CD14-positive monocyte (primary cell): Measurements from ENCODE around the gene COLEC11. TPM values are rescaled to one million over a fixed set of nuclear protein-coding genes. Genes with fewer than 3 reads are reported as not detected.

Source experiments
- DNase-seq, 3 donors: peaks; one replicate each; pipeline ENCODE4 v3.0.0-alpha.2; 2011 to 2022
- H2AFZ ChIP-seq: 2 replicates; pipeline ENCODE4 v1.6.0; 2012; ENCODE audit warnings: mild to moderate bottlenecking, low read depth, low read length, inconsistent platforms; ENCODE audit not compliant: insufficient read depth, poor library complexity, severe bottlenecking
- H3K27ac ChIP-seq, 2 donors: 1 replicate in 1 of 2; 2 replicates in 1 of 2; pipeline ENCODE4 v1.5.1; 2012 to 2013; ENCODE audit warnings: low read length in 2 of 2, control low read depth in 1 of 2, inconsistent platforms in 1 of 2, low read depth in 1 of 2, mild to moderate bottlenecking in 1 of 2
- H3K27me3 ChIP-seq, 2 donors: one replicate each; pipeline versions ENCODE4 v1.6.0 to v1.6.1; 2011 to 2013; ENCODE audit warnings: low read length in 2 of 2; ENCODE audit not compliant: control insufficient read depth in 2 of 2, insufficient read depth in 2 of 2
- H3K36me3 ChIP-seq, 2 donors: replicated peaks in 1 of 2; 1 replicate in 1 of 2; 2 replicates in 1 of 2; pipeline versions ENCODE4 v1.5.1 to v1.6.1; 2012 to 2013; ENCODE audit warnings: low read length in 2 of 2, control low read depth in 1 of 2, inconsistent platforms in 1 of 2, mild to moderate bottlenecking in 1 of 2; ENCODE audit not compliant: insufficient read depth in 2 of 2, control insufficient read depth in 1 of 2
- H3K4me1 ChIP-seq, 2 donors: 1 replicate in 1 of 2; 2 replicates in 1 of 2; pipeline versions ENCODE4 v1.5.1 to v1.6.1; 2012 to 2013; ENCODE audit warnings: low read length in 2 of 2, control low read depth in 1 of 2, inconsistent platforms in 1 of 2, mild to moderate bottlenecking in 1 of 2, moderate library complexity in 1 of 2; ENCODE audit not compliant: insufficient read depth in 2 of 2, control insufficient read depth in 1 of 2
- H3K4me2 ChIP-seq: replicated peaks from 2 replicates; pipeline ENCODE3; 2012; ENCODE audit warnings: low read length, moderate library complexity, mild to moderate bottlenecking; ENCODE audit not compliant: poor library complexity, severe bottlenecking; ENCODE audit errors: extremely low read depth
- H3K4me3 ChIP-seq, 3 experiments: fragments of 200-600 bp in 1 of 3; sonication (generic) in 1 of 3; replicated peaks in 1 of 3; 1 replicate in 2 of 3; 2 replicates in 1 of 3; pipeline ENCODE4 v1.5.1; 2011 to 2013; ENCODE audit warnings: low read length in 3 of 3, mild to moderate bottlenecking in 3 of 3, control low read depth in 2 of 3, low read depth in 2 of 3, inconsistent platforms in 1 of 3, moderate library complexity in 1 of 3
- H3K79me2 ChIP-seq: 2 replicates; pipeline ENCODE4 v1.6.0; 2012; ENCODE audit warnings: mild to moderate bottlenecking, control low read depth, inconsistent platforms, low read length, moderate library complexity; ENCODE audit not compliant: insufficient read depth
- H3K9ac ChIP-seq: 2 replicates; pipeline ENCODE4 v1.6.0; 2017; ENCODE audit warnings: low read length, mild to moderate bottlenecking; ENCODE audit not compliant: insufficient read depth, poor library complexity, severe bottlenecking
- H3K9me3 ChIP-seq, 2 donors: replicated peaks in 1 of 2; 1 replicate in 1 of 2; 2 replicates in 1 of 2; pipeline versions ENCODE4 v1.5.1 to v1.6.1; 2012 to 2013; ENCODE audit warnings: low read length in 2 of 2, control low read depth in 1 of 2; ENCODE audit not compliant: control insufficient read depth in 1 of 2, insufficient read depth in 1 of 2
- H4K20me1 ChIP-seq: 2 replicates; pipeline ENCODE4 v1.6.0; 2012; ENCODE audit warnings: mild to moderate bottlenecking, low read length, control low read depth, moderate library complexity; ENCODE audit not compliant: insufficient read depth
- H3K27ac Mint-ChIP-seq, 7 donors: one replicate each; pipeline ENCODE4 v1.8.0; 2020; ENCODE audit warnings: mild to moderate bottlenecking in 7 of 7, mixed read lengths in 7 of 7, moderate library complexity in 6 of 7, inconsistent platforms in 2 of 7
- H3K27me3 Mint-ChIP-seq, 3 donors: one replicate each; pipeline ENCODE4 v1.8.0; 2021 to 2022; ENCODE audit warnings: low read depth in 3 of 3, mild to moderate bottlenecking in 3 of 3, mixed read lengths in 3 of 3, moderate library complexity in 3 of 3, inconsistent platforms in 1 of 3
- H3K36me3 Mint-ChIP-seq, 2 donors: one replicate each; pipeline ENCODE4 v1.8.0; 2020; ENCODE audit warnings: mixed read lengths in 2 of 2, inconsistent platforms in 1 of 2, mild to moderate bottlenecking in 1 of 2
- H3K4me1 Mint-ChIP-seq: one replicate; pipeline ENCODE4 v1.8.0; 2020; ENCODE audit warnings: mild to moderate bottlenecking, mixed read lengths
- H3K4me3 Mint-ChIP-seq, 2 donors: one replicate each; pipeline ENCODE4 v1.8.0; 2020; ENCODE audit warnings: mild to moderate bottlenecking in 2 of 2, mixed read lengths in 2 of 2, moderate library complexity in 1 of 2
- H3K9me3 Mint-ChIP-seq, 7 donors: one replicate each; pipeline ENCODE4 v1.8.0; 2020 to 2022; ENCODE audit warnings: mixed read lengths in 7 of 7, mild to moderate bottlenecking in 6 of 7, moderate library complexity in 6 of 7, inconsistent platforms in 2 of 7
- WGBS: methylation state at CpG from one replicate; pipeline ENCODE4 v1.1.5; 2013; ENCODE audit warnings: missing lambda C conversion rate; ENCODE audit not compliant: insufficient coverage; 5-methylcytosine and 5-hydroxymethylcytosine counted together
- intact Hi-C, 2 donors: fragments of 100-400 bp; cut with micrococcal nuclease; formaldehyde crosslinking; loops; one replicate each; pipeline versions ENCODE4 v1.15.0 to v1.15.1; 2023
- polyA plus RNA-seq, 3 donors: library from polyadenylated mRNA; depleted of rRNA in 1 of 3; unstranded in 2 of 3; stranded (reverse) in 1 of 3; fragments of 300-500 nt in 2 of 3; fragments of >200 nt in 1 of 3; fragmentation: Illumina TruSeq in 2 of 3; gene quantifications; 1 replicate in 2 of 3; 2 replicates in 1 of 3; pipeline ENCODE4 v1.2.3, GENCODE V29; 2012 to 2021
- TF ChIP-seq, protein P1 (sequence below): fragments of 200-600 bp; IDR thresholded peaks from one replicate; pipeline ENCODE4 v1.8.0; 2022; ENCODE audit warnings: antibody characterized with exemption, mild to moderate bottlenecking

Gene COLEC11
- polyA plus RNA-seq, 3 donors, result not detected

DNA sequence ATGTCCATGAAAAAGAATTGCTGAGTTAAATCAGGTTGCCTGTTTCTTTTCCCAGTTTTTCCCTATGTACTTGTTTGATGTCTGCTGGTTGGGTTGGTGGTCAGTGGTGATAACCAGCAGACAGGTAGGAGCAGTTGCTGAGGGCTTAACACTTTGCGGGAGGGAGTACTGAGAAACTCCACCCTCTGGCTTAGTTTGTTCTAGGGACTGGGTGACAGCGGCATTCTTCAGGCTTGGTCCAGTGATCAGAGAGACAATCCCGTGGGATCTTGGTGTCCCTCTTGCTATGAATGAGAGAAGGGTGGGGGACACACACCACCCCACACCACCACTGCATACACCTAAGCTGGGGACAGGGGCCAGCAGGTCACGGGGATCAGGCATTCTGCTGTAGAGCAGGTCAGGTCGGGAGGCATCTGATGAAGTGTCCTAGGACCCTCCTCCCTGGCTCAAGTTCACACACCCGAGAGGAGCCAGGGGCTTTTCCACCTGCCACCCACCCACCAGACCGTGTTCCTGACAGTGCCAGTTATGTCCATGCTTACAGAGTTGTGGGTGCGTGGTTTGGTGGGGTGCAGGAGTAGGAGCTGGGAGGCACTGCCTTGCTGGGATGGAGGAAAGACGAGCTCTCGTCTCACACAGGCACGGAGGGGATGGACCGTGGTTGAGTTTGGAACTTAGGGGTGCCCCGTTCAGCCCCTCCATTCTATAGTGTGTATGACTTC is 41.8 kb downstream of the COLEC11 start:
- H3K9me3 Mint-ChIP-seq, result no peaks in the 10 kb centered on the region

DNA sequence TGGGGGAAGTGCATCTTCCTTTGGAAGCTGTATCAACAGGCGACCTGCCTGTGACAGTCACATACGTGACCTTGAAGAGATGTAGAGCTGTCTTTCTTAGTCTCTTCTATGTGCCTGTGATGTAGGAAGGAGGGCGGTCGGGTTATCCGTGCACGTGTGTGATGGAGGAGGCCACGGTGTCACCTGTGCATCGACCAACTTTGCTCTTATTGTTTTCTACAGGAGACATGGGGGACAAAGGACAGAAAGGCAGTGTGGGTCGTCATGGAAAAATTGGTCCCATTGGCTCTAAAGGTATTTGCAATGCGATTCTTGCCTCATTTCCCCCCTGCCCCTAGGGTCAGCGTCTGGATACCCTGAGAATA is 42.4 kb downstream of the COLEC11 start:
- H3K4me3 Mint-ChIP-seq, result no peak overlapping the region
- peaks cover 3 to 12% (median 3%) of the 10 kb centered on the region in 3 donors for H3K27me3 Mint-ChIP-seq
- H3K27ac Mint-ChIP-seq, result no peak overlapping the region
- intact Hi-C loops, result no loop called here
- Histone ChIP-seq H3K9ac (no peak overlapping the region), H3K27ac (no peak overlapping the region), H3K4me3 (no peak overlapping the region), H2AFZ (no peak overlapping the region), H3K27me3 (no peaks in the 10 kb centered on the region), H3K4me2 (no peak overlapping the region), H4K20me1 (no peaks in the 10 kb centered on the region), H3K79me2 (no peaks in the 10 kb centered on the region), H3K4me1 (no peaks in the 10 kb centered on the region), H3K9me3 (no peaks in the 10 kb centered on the region), H3K36me3 (no peaks in the 10 kb centered on the region)
- TF ChIP-seq, protein P1, sequence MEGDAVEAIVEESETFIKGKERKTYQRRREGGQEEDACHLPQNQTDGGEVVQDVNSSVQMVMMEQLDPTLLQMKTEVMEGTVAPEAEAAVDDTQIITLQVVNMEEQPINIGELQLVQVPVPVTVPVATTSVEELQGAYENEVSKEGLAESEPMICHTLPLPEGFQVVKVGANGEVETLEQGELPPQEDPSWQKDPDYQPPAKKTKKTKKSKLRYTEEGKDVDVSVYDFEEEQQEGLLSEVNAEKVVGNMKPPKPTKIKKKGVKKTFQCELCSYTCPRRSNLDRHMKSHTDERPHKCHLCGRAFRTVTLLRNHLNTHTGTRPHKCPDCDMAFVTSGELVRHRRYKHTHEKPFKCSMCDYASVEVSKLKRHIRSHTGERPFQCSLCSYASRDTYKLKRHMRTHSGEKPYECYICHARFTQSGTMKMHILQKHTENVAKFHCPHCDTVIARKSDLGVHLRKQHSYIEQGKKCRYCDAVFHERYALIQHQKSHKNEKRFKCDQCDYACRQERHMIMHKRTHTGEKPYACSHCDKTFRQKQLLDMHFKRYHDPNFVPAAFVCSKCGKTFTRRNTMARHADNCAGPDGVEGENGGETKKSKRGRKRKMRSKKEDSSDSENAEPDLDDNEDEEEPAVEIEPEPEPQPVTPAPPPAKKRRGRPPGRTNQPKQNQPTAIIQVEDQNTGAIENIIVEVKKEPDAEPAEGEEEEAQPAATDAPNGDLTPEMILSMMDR, result no peak
- no peaks in the 10 kb centered on the region for H3K4me1 Mint-ChIP-seq
- H3K36me3 Mint-ChIP-seq, result no peaks in the 10 kb centered on the region
- 96% methylated on average over 5 of the region's 11 CpGs for WGBS
- no peaks in the 10 kb centered on the region for H3K9me3 Mint-ChIP-seq
- DNase-seq, result no peak

More for the DNA sequence above, 41.8 kb downstream of the COLEC11 start:
- Mint-ChIP-seq H3K4me1 (no peaks in the 10 kb centered on the region), H3K27me3 (peaks cover 3 to 11% (median 3%) of the 10 kb centered on the region in 3 donors), H3K27ac (peak overlapping the region in 1 of 7 donors; percentile 36), H3K4me3 (no peak overlapping the region), H3K36me3 (no peaks in the 10 kb centered on the region)
- H3K27ac ChIP-seq, result no peak overlapping the region
- no peaks in the 10 kb centered on the region for H3K79me2 ChIP-seq
- WGBS, result 93% methylated on average over 2 of the region's 13 CpGs
- no peak for DNase-seq
- H2AFZ ChIP-seq, result no peak overlapping the region
- H3K9ac ChIP-seq, result no peak overlapping the region
- no peaks in the 10 kb centered on the region for H3K36me3 ChIP-seq
- H3K9me3 ChIP-seq, result no peaks in the 10 kb centered on the region
- no peak overlapping the region for H3K4me2 ChIP-seq
- intact Hi-C loops, result no loop called here
- no peaks in the 10 kb centered on the region for H3K4me1 ChIP-seq
- TF ChIP-seq, protein P1, result no peak
- H3K4me3 ChIP-seq, result no peak overlapping the region
- H4K20me1 ChIP-seq, result no peaks in the 10 kb centered on the region
- H3K27me3 ChIP-seq, result no peaks in the 10 kb centered on the region
